Germinal center (tissue), 1 donor: Measurements from ENCODE around the gene ZNF609.

Source experiments
- DNase-seq: peaks from one replicate; pipeline ENCODE4 v3.0.0; 2012; ENCODE audit warnings: mixed read lengths, low spot score

Gene ZNF609

DNA sequence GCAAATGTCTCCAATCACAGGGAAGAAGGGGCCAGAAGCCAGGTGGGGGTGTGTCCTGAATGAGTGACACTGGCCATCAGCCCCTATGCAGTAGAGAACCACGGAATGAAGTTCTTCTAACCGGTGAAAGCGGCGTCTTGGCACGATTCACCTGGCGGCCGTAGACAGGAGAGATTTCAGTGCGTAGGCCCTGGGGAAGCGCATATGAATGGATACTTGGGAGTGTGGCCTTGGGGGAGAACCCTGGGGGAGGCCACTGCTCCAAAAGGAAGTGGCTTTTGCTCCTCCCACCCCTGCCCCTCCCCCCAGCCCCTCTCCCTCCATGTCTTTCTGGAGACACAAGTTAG, 271.4 kb downstream of the ZNF609 start:
- DNase-seq = no peak

DNA sequence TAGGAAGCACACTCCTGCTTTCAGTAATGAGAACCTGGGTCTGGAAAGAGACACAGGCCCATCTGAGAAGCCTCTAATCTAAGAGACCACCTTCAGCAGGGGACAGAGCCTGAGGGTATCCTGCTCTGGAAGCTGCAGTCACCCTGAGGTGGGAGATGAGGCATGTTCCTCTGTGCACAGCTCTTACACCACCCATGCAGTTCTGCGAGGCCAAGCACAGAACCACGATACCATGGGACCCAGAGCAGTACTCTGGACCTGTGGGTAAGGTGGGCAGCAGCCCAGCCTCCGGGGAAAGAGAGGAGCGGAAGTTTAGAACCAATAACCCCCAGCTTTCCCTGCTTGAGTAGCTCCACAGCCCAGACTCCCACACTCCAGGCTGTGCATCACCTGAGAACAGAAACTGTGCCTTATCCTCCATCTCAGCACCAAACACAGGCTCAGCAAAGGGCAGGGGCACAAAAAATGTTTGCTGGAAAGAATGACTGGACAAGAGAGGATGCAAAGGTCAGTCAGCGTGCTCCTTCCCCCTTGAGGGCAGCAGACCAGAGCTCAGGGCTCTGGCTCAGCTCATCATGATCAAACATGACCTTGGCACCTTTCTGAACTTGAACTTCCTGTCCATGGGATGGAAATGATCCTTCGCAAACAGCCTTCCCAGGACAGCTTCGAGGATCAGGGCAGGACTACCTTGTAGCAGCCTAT, 271.9 kb downstream of the ZNF609 start:
- DNase-seq = no peak
